EH (cell line): ENCODE measurements around the gene MAGEB10.
"Not testable (repeated sequence)": the region's sequence is repeated elsewhere in the genome, so short reads cannot be mapped to it uniquely, and the experiment has no call there.

ENCODE experiments used
- DNase-seq: peaks from one replicate; pipeline ENCODE4 v3.0.0-alpha.2; 2015; ENCODE audit warnings: low read depth

The MAGEB10 gene, protein sequence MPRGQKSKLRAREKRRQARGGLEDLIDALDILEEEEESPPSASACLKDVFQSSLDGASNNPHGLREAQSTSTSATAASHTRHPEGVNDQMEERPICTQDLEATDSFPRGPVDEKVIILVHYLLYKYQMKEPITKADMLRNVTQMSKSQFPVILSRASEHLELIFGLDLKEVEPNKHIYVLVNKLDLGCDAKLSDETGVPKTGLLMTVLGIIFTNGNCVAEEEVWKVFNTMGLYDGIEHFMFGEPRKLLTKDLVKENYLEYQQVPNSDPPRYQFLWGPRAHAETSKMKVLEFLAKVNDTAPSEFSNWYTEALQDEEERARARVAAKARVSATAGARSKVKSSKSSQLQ

GRCh38 chrX:27807690-27808089, at the start of gene MAGEB10:
MAGEB10 (plus strand) TSS chrX:27807990; CDS start chrX:27821307, 13,317 bp downstream.
- DNase-seq = no peak

DNA sequence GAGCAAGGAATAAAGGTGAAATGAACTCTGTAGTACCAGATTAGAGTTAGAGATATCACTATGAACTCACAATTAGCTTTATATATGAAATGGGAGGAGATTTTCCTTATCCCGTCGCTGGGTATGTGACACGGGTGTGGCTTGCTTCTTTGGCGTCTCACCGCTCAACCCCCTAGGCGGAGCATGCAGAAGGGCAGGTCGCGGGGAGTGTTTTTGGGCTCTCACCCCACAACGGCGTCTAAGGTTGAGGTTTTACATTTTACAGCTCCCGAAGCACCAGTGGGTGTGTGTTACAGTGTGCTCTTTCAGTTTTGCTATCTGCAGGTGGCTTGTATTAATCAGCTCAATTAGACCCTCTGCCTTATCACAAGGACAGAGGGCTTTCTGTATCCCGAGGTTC, 42.1 kb upstream of the MAGEB10 start:
- no peak for DNase-seq

DNA sequence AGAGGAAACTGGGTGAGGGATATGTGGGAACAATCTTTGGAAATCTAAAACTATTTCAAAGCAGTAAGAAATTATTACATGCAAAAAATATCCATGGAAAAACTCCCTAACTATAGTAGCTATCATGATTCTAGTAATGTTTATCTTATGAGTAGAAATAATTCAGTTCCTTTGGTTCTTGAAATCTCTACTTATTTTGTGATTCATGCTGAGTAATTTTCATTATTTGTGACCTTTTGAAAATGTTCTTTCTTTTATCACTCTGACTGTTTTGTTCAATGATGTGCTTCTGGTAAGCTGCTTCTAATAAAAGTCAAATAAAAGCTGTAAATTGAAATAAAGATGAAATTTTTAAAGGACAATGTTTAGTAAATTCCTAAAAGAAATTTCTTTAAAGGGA, 40.4 kb upstream of the MAGEB10 start:
- no peak for DNase-seq

DNA sequence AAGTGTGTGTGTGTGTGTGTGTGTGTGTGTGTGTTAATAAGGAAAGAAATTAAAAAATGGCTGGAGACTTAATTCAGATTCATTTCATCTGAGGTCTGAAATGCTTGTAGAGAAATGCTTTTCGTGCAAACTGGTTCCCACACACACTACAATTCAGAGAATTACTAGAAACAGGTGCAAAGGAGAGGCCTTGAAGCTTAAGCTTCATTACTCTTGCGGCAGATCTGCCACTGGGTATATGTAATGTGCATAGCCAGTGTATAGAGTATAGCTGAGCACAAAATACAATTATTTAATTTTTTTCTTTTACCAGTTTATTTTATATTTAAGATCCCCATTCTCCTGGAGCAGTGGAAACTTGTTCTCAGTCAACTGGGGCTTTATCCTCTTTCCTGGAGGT, 31.8 kb upstream of the MAGEB10 start:
- DNase-seq = no peak

DNA sequence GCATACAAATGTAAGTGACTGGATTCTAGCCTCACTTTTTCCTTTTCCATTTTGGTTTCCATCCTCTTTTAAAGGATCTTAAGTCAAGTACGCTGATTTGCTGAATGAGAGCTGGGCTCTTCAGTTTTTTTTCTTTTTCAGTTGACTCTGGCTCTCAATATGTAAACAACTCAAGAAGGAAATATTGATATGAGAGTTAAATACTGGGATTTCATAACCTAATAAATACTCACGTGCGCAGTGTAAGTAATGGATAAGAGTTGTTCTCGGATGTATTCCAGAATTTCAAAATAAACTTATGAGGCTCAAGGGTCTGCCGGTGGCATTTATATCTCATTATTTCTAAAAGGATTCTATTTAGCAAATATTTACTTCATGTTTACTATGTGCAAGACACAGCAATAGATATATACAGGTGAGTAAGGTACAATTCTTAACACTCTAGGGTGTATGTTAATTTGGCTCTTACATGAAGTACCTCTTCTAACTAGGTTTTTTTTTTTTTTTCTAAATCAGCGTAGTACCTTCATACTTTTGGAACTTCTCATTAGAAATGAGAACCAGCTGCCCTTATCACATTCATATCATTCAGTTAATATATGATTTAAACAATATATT, 11.0 kb upstream of the MAGEB10 start:
- no peak for DNase-seq

DNA sequence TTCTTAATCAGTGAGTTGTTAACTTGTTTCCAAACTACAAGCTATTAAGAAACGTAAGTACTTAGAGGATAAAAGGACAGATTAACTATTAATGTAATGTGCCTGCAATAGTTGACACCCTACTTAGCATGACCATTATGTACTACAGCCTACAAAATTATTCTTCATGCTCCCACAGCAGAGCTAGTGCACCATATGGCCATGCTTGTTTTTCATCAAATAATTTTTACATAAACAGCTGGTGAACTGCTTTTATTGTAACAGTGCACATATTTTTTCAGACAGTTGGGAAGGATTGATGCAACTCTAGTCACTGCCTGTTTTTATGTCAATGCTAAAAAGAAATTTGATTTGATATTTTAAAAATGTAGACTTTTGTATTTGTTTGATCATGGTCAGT, 10.2 kb upstream of the MAGEB10 start:
- no peak for DNase-seq

- DNase-seq = no peak
Observed at GRCh38 chrX:27808226-27808625, 436 bp downstream of the MAGEB10 start.

GRCh38 chrX:27808991-27809859, 1.4 kb downstream of the MAGEB10 start:
- DNase-seq = not testable (repeated sequence)

- no peak for DNase-seq
Observed at GRCh38 chrX:27815209-27815608, 7.4 kb downstream of the MAGEB10 start.

- no peak for DNase-seq
Observed at GRCh38 chrX:27823812-27824211, 16.0 kb downstream of the MAGEB10 start.

DNA sequence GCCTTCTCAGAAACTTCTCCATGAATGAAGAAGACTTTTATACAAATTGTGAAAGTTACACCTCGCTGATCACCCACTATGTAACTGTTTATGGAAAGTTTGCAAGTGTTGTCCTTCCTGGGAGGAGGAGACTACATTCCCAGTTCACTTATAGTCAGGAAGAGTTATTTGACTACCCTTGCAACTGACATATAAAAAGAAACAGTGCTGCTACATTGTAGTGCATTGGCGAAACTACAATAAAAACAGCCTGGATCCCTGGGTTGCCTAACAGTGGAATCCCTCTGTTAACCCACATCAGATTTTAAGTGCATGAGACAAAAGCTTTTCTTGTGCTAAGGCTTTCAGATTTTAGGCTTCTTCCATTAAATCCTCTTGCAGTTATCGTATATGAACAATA, 30.4 kb downstream of the MAGEB10 start:
- DNase-seq = no peak

DNA sequence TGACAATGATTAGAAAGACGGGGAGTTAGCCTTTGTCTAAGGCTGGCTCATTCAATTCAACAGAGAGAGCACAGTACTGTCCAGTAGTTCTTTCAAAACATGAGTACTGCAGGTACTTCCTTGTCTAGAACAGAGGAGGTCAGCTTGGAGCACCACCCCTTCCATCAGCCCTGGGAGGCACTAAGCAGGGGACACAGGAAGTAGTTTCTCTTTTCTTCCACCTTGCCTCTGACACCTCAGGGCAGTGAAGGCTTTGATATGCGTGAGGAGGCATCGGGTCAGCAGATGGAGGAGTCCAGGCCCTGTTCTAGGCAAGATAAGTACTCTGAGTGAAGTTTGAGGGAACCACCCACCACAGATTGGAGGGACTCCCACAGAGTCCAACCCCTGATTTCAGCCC, 33.1 kb downstream of the MAGEB10 start:
- DNase-seq = no peak

- no peak for DNase-seq
Observed at GRCh38 chrX:27842859-27843258, 35.1 kb downstream of the MAGEB10 start.

DNA sequence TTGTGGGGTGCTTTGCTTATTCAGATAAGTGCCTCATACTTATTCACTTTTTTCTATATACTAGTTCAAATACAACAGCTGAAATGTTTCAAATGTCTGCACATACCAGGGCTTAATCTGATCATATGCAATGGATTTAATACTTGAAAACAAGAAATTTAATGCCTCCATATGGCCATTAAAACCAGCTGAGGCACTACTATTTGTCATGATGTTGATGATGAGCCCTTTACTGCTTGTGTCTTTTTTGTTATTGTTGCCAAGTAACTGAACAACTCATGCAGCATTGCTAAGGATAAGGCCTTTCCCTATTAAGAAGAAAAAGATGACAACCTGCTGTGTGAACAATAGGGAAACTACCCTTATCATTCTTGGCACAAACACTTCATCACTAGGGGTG, 52.5 kb downstream of the MAGEB10 start:
- no peak for DNase-seq

DNA sequence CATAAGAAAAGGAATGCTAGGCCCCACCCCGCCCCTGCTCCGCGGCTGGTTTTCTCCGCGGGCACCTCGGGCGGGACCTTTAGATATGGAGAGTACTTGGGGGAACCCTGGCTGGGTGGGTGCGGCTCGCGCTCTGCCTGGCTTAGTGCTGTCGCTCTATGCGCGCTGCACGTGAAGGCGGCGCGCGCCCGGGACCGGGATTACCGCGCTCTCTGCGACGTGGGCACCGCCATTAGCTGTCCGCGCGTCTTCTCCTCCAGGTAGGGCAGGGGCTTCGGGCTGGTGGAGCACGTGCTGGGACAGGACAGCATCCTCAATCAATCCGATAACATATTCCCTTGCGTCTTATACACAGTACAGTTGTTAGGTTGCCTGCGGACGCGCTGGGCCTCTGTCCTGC, 56.0 kb downstream of the MAGEB10 start:
- no peak for DNase-seq
